NCI-H128 (cell line): ENCODE measurements around the gene ZNF653.
"Not testable (repeated sequence)": the region's sequence is repeated elsewhere in the genome, so short reads cannot be mapped to it uniquely, and the experiment has no call there.

Experiments used
- DNase-seq: peaks from one replicate; lab custom pipeline; 2025; ENCODE audit not compliant: unreplicated experiment; lab: John Stamatoyannopoulos, UW

Gene ZNF653

DNA sequence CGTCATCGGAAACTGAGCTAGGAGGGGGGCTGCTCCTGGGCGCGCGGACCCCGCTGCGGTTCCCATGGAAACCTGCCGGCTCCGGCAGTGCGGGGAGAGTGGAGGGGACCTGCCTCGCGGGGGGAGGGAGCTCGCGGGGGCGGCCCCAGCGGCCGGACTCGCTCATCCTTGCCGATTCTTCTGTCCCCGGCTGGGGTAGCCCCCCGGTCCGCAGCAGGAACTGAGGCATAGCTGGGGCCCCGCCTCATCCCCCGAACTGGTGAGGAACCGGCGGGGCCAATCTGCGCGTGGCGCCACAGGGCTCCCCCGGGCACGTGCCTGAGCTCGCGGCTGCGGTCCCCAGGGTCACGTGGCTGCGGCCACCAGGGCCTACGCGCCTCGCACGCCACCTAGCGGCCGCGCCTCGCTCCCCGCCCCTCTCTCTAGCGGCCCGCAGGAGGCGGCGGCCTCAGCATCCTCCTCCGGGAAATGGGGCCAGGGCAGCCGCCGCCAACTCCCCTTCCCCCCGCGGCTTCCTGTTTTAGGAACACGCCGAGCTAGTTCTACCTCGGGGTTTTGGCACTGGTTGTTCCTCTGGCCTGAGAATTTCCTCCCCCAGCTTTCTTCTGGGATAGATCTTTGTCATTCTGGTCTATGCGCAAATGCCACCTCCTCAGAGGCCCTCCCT is 23.1 kb downstream of the ZNF653 start:
- DNase-seq = peak; percentile 56

- DNase-seq = peak; percentile 92
These were observed 23.9 kb downstream of the ZNF653 start for GRCh38 chr19:11481534-11482383.

GRCh38 chr19:11480715-11481533 is 24.7 kb downstream of the ZNF653 start, which contains the start of gene ELAVL3:
ELAVL3 (minus strand) TSS chr19:11481046; CDS start chr19:11480608, 438 bp downstream.
- peak; percentile 44 for DNase-seq

- no peak for DNase-seq
These were observed 25.5 kb downstream of the ZNF653 start for GRCh38 chr19:11479898-11480714.

GRCh38 chr19:11479090-11479897 is 26.3 kb downstream of the ZNF653 start:
- peak; percentile 62 for DNase-seq

DNA sequence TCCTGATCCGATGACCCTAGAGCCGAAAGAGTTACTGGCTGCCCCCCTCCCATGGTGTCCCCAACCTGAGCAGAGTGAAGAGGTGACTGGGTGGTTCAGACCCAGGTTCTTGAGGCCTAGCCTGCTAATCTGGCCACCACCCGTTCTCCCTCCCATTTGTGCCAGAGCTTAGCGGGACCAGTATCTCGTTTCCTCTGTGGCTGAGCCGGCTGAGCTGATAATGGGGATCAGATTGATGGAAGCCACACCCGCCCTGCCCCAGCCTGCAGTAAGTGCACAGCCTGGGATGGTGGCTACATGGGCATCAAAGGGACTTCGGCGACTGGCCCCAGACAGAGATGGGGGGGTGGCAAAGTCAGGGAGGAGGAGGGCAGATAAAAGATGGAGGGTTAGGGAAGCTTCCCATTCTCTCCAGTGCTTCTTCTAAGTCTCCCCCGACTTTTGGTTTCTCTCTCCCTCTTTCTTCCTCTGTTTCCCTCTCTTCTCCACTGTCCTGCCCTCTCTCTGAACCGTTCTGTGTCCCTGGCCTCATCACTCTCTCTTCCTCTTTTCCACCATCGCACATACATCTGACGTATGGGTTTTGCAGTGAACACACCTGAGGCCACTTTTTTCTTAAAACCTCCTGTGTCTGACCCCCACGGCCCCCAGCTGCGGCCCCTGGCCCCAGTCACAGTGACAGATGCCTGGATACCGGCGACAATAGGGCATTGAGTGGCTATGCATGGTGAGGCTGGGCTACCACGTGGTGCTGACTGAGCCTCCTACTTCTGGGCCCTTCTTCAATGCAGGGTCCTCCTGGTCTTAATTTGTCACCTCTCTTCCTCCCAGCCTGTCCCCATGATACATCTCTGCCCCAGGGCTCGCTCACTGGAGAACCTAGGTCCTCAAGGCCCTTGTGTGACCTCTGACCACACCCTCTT is 27.2 kb downstream of the ZNF653 start:
- no peak for DNase-seq

DNA sequence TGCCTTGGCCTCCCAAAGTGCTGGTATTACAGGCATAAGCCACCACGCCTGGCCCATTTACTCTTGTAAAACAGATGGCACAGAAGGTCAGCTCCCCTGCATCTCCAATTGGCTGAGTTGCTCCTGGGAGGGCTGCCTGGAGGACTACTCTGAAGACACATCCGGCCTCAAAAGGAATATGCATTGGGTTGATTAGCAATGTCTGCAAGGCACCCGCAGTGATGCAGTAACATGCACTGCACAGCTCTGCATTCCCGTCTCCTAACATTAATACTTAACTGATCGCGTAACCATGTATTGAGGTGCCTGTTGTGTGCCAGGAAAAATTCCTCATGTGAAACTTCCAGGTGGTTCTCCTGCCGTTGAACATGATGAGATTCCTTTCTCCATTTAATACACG is 29.8 kb downstream of the ZNF653 start:
- no peak for DNase-seq

- DNase-seq = not testable (repeated sequence)
These were observed 30.3 kb downstream of the ZNF653 start for GRCh38 chr19:11475343-11475742.

GRCh38 chr19:11473725-11474124 is 31.9 kb downstream of the ZNF653 start:
- DNase-seq = no peak

GRCh38 chr19:11468266-11468845 is 37.3 kb downstream of the ZNF653 start:
- not testable (repeated sequence) for DNase-seq

GRCh38 chr19:11465600-11465999 is 40.0 kb downstream of the ZNF653 start:
- no peak for DNase-seq

- DNase-seq = no peak
These were observed 41.0 kb downstream of the ZNF653 start for GRCh38 chr19:11464333-11465265.

- no peak for DNase-seq
These were observed 42.2 kb downstream of the ZNF653 start for GRCh38 chr19:11463391-11463790.

GRCh38 chr19:11461453-11461852 is 44.2 kb downstream of the ZNF653 start:
- no peak for DNase-seq

DNA sequence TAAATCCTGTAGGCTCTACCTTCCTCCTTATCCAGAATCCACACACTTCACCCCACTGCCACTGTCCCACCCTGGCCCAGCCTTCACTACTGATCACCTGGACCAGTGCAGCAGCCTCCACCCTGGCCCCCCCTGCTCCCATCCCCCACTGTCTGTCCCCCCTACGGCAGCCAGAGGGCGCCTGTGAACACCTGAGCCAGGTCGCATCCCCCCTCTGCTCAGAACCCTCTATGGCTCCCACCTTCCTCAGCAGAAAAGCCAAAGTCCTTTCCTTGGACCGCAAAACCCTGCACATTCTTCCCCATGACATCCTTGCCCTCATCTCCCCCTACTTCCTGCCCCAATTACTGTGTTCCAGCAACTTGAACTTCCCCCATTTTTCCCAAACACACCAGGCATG is 45.4 kb downstream of the ZNF653 start:
- no peak for DNase-seq

DNA sequence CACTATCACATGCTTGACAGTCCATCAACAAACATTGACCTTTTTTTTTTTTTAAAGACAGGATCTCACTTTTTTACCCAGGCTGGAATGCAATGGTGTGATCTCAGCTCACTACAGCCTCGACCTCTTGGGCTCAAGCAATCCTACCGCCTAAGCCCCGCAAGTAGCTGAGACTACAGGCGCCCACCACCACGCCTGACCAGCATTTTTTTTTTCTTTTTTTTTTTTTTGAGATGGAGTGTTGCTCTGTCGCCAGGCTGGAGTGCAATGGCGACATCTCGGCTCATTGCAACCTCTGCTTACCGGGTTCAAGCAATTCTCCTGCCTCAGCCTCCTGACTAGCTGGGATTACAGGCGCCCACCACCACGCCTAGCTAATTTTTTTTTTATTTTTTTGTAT is 46.7 kb downstream of the ZNF653 start:
- DNase-seq = not testable (repeated sequence)

DNA sequence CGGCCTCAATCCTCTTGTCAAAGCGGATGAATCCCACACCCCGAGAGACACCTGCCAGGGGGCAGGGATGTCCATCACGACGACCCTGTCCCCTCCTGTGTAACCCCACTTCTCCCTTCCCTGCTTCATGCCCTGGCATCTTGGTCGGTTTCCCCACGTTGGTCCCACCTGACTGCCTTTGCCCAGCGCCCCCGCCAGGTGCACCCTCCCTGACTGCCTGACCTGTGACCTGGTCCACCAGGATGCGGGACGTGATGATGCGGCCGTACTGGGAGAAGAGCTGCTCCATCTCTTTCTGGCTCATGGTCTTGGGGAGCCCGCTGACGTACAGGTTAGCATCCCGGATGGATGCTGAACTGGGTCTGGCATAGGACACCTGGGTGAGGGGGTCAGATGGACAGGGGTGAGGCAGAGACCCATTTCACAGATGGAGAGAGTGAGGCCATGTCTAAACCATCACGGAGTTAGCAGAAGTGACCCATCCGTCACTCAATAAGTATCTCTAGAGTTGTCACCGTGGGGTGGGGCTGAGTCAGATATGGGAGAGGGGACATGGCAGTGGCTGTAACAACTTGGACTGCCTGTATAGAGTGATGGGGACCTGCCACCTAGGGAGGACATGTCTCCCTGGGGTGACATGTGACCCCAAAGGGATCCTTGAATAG is 47.3 kb downstream of the ZNF653 start:
- DNase-seq = no peak
